ENCODE data around the gene SEMA6B.

SEMA6B gene

GRCh38 chr19:4581666-4582553 is 22.4 kb upstream of the SEMA6B start (continued):
- TF ChIP-seq, protein P1, sequence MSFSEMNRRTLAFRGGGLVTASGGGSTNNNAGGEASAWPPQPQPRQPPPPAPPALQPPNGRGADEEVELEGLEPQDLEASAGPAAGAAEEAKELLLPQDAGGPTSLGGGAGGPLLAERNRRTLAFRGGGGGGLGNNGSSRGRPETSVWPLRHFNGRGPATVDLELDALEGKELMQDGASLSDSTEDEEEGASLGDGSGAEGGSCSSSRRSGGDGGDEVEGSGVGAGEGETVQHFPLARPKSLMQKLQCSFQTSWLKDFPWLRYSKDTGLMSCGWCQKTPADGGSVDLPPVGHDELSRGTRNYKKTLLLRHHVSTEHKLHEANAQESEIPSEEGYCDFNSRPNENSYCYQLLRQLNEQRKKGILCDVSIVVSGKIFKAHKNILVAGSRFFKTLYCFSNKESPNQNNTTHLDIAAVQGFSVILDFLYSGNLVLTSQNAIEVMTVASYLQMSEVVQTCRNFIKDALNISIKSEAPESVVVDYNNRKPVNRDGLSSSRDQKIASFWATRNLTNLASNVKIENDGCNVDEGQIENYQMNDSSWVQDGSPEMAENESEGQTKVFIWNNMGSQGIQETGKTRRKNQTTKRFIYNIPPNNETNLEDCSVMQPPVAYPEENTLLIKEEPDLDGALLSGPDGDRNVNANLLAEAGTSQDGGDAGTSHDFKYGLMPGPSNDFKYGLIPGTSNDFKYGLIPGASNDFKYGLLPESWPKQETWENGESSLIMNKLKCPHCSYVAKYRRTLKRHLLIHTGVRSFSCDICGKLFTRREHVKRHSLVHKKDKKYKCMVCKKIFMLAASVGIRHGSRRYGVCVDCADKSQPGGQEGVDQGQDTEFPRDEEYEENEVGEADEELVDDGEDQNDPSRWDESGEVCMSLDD (tag by site-specific recombination; IDR thresholded peaks at IDR 0.05) = peak; percentile 86
- TF ChIP-seq ZNF280C (tag by site-specific recombination; IDR thresholded peaks at IDR 0.05) (no peak), ZNF777 (tag by site-specific recombination; IDR thresholded peaks at IDR 0.05; ENCODE audit: borderline replicate concordance) (no peak), ZNF23 (tag by site-specific recombination; IDR thresholded peaks at IDR 0.05; ENCODE audit: borderline replicate concordance) (no peak), ZSCAN30 (tag by site-specific recombination; IDR thresholded peaks at IDR 0.05) (no peak), ZNF692 (tag by site-specific recombination; IDR thresholded peaks at IDR 0.05) (no peak), ZBTB49 (tag by site-specific recombination; IDR thresholded peaks at IDR 0.05; ENCODE audit: low read depth) (no peak), ZNF366 (tag by site-specific recombination; conservative IDR thresholded peaks at IDR 0.05) (no peak), ZNF155 (tag by site-specific recombination; IDR thresholded peaks at IDR 0.05) (no peak), TCF7L2 (IDR thresholded peaks at IDR 0.05; ENCODE audit: borderline replicate concordance, low read depth, low read length) (no peak), ZNF133 (tag by site-specific recombination; IDR thresholded peaks at IDR 0.05) (no peak), ZNF175 (tag by site-specific recombination; IDR thresholded peaks at IDR 0.05) (no peak), ZNF223 (tag by site-specific recombination; IDR thresholded peaks at IDR 0.05) (no peak), ZNF37A (tag by site-specific recombination; IDR thresholded peaks at IDR 0.05) (no peak), ZNF140 (tag by site-specific recombination; IDR thresholded peaks at IDR 0.05) (no peak), GLIS1 (tag by site-specific recombination; IDR thresholded peaks at IDR 0.05) (peak; percentile 66), ZNF248 (tag by site-specific recombination; IDR thresholded peaks at IDR 0.05) (no peak), HIC1 (tag by site-specific recombination; IDR thresholded peaks at IDR 0.05) (no peak), KLF17 (tag by site-specific recombination; IDR thresholded peaks at IDR 0.05) (0 out of 2 replicates have a peak, but pooled peaks have one; percentile 49), ZNF174 (tag by site-specific recombination; IDR thresholded peaks at IDR 0.05) (no peak), ZFP41 (tag by site-specific recombination; IDR thresholded peaks at IDR 0.05; ENCODE audit: borderline replicate concordance) (no peak), GLIS2 (tag by site-specific recombination; IDR thresholded peaks at IDR 0.05) (peak; percentile 74), ZNF302 (tag by site-specific recombination; IDR thresholded peaks at IDR 0.05; ENCODE audit: low read depth) (no peak), ZNF585B (tag by site-specific recombination; IDR thresholded peaks at IDR 0.05) (no peak)
- TF ChIP-seq, protein P2, sequence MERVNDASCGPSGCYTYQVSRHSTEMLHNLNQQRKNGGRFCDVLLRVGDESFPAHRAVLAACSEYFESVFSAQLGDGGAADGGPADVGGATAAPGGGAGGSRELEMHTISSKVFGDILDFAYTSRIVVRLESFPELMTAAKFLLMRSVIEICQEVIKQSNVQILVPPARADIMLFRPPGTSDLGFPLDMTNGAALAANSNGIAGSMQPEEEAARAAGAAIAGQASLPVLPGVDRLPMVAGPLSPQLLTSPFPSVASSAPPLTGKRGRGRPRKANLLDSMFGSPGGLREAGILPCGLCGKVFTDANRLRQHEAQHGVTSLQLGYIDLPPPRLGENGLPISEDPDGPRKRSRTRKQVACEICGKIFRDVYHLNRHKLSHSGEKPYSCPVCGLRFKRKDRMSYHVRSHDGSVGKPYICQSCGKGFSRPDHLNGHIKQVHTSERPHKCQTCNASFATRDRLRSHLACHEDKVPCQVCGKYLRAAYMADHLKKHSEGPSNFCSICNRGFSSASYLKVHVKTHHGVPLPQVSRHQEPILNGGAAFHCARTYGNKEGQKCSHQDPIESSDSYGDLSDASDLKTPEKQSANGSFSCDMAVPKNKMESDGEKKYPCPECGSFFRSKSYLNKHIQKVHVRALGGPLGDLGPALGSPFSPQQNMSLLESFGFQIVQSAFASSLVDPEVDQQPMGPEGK (tag by site-specific recombination; IDR thresholded peaks at IDR 0.05) = peak; percentile 78

Data from HEK293 (cell line).